Measurements from ENCODE around the gene CTSW. TPM values are rescaled to one million over a fixed set of nuclear protein-coding genes. Genes with fewer than 3 reads are reported as not detected.
A peak's percentile ranks its signal among the peaks of the same experiment; 100 is the strongest.

The CTSW gene
- total RNA-seq, 4 donors from 2014 or later: 0.76 to 5.0 (median 1.4) TPM; not detected in 1

GRCh38 chr11:65859095-65859811, 20.4 kb upstream of the CTSW start:
- TF ChIP-seq EP300 (IDR thresholded peaks at IDR 0.05) (no peak), CTCF (IDR thresholded peaks at IDR 0.05) (peak in 1 of 2 donors; percentile 12), POLR2AphosphoS5 (IDR thresholded peaks at IDR 0.05) (peak in 2 of 3 donors; percentile 7 to 36), POLR2A (IDR thresholded peaks at IDR 0.05) (peak; percentile 65 to 66)
- DNase-seq (ENCODE audit: low spot score in 2 of 2): peak; percentile 99 to 100
- WGBS: 1% methylated on average over 23 of the region's 46 CpGs
- H3K27me3 ChIP-seq: no peaks in the 10 kb centered on the region
- peaks cover 43% of the 10 kb centered on the region for H3K36me3 ChIP-seq
- H3K4me1 ChIP-seq: peaks cover 66% of the 10 kb centered on the region
- H3K9me3 ChIP-seq: no peaks in the 10 kb centered on the region
- H3K27ac ChIP-seq: peak overlapping the region; percentile 97
- H3K4me3 ChIP-seq: peak overlapping the region; percentile 87

- Histone ChIP-seq H3K9me3 (no peaks in the 10 kb centered on the region), H3K27me3 (no peaks in the 10 kb centered on the region), H3K36me3 (peaks cover 43% of the 10 kb centered on the region), H3K27ac (peak overlapping the region; percentile 97), H3K4me3 (peak overlapping the region; percentile 87), H3K4me1 (peaks cover 63% of the 10 kb centered on the region)
- TF ChIP-seq POLR2AphosphoS5 (IDR thresholded peaks at IDR 0.05): peak in 1 of 3 donors; percentile 3
- no peak for TF ChIP-seq CTCF (IDR thresholded peaks at IDR 0.05)
- no peak for TF ChIP-seq POLR2A (IDR thresholded peaks at IDR 0.05)
- no peak for TF ChIP-seq EP300 (IDR thresholded peaks at IDR 0.05)
- peak; percentile 81 to 83 for DNase-seq (ENCODE audit: low spot score in 2 of 2)
- WGBS: 3% methylated on average over 16 of the region's 16 CpGs
These were observed 19.8 kb upstream of the CTSW start for GRCh38 chr11:65859812-65860277.

- Histone ChIP-seq H3K27ac (peak within 1 kb of the TSS; percentile 97), H3K9me3 (no peaks in the 10 kb centered on the region), H3K4me3 (peak within 1 kb of the TSS; percentile 87), H3K27me3 (no peaks in the 10 kb centered on the region), H3K4me1 (peaks cover 56% of the 10 kb centered on the region), H3K36me3 (peaks cover 43% of the 10 kb centered on the region)
- 0% methylated on average over 51 of the region's 78 CpGs for WGBS
- TF ChIP-seq POLR2A (IDR thresholded peaks at IDR 0.05) (peak in 1 of 2 donors; percentile 57), CTCF (IDR thresholded peaks at IDR 0.05) (peak; percentile 90 to 92), EP300 (IDR thresholded peaks at IDR 0.05) (no peak), POLR2AphosphoS5 (IDR thresholded peaks at IDR 0.05) (peak in 2 of 3 donors; percentile 53 to 54)
- DNase-seq (ENCODE audit: low spot score in 2 of 2): peak; percentile 98 to 99
These were observed 19.1 kb upstream of the CTSW start, which contains the start of gene MUS81 for GRCh38 chr11:65860278-65861164. Gene MUS81 (plus strand): TSS chr11:65860433. CDS start chr11:65860754, 321 bp downstream.

- H3K9me3 ChIP-seq: no peaks in the 10 kb centered on the region
- peak overlapping the region; percentile 87 for H3K4me3 ChIP-seq
- H3K36me3 ChIP-seq: peaks cover 43% of the 10 kb centered on the region
- H3K27me3 ChIP-seq: no peaks in the 10 kb centered on the region
- WGBS: 24% methylated on average over 6 of the region's 14 CpGs
- H3K27ac ChIP-seq: peak overlapping the region; percentile 97
- TF ChIP-seq POLR2AphosphoS5 (IDR thresholded peaks at IDR 0.05) (no peak), CTCF (IDR thresholded peaks at IDR 0.05) (no peak), EP300 (IDR thresholded peaks at IDR 0.05) (no peak), POLR2A (IDR thresholded peaks at IDR 0.05) (no peak)
- H3K4me1 ChIP-seq: peaks cover 50% of the 10 kb centered on the region
- DNase-seq (ENCODE audit: low spot score in 2 of 2): peak; percentile 68 to 78
These were observed 18.5 kb upstream of the CTSW start for GRCh38 chr11:65861165-65861505.

All from suprapubic skin (tissue), 4 donors.